Fibroblast of skin of right quadriceps (primary cell): ENCODE measurements around the gene SIPA1L2.

ENCODE experiments used
- DNase-seq: peaks from one replicate; pipeline ENCODE4 v3.0.0-alpha.2; 2013

The SIPA1L2 gene, protein sequence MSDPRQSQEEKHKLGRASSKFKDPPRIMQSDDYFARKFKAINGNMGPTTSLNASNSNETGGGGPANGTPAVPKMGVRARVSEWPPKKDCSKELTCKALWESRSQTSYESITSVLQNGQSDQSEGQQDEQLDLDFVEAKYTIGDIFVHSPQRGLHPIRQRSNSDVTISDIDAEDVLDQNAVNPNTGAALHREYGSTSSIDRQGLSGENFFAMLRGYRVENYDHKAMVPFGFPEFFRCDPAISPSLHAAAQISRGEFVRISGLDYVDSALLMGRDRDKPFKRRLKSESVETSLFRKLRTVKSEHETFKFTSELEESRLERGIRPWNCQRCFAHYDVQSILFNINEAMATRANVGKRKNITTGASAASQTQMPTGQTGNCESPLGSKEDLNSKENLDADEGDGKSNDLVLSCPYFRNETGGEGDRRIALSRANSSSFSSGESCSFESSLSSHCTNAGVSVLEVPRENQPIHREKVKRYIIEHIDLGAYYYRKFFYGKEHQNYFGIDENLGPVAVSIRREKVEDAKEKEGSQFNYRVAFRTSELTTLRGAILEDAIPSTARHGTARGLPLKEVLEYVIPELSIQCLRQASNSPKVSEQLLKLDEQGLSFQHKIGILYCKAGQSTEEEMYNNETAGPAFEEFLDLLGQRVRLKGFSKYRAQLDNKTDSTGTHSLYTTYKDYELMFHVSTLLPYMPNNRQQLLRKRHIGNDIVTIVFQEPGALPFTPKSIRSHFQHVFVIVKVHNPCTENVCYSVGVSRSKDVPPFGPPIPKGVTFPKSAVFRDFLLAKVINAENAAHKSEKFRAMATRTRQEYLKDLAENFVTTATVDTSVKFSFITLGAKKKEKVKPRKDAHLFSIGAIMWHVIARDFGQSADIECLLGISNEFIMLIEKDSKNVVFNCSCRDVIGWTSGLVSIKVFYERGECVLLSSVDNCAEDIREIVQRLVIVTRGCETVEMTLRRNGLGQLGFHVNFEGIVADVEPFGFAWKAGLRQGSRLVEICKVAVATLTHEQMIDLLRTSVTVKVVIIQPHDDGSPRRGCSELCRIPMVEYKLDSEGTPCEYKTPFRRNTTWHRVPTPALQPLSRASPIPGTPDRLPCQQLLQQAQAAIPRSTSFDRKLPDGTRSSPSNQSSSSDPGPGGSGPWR (N-terminal part only)

GRCh38 chr1:232630047-232630893 is at the start of gene SIPA1L2:
Gene SIPA1L2, minus strand, starts transcription at chr1:232630133. Its CDS starts 114,794 bp downstream, at chr1:232515339.
- DNase-seq = peak; percentile 89

DNA sequence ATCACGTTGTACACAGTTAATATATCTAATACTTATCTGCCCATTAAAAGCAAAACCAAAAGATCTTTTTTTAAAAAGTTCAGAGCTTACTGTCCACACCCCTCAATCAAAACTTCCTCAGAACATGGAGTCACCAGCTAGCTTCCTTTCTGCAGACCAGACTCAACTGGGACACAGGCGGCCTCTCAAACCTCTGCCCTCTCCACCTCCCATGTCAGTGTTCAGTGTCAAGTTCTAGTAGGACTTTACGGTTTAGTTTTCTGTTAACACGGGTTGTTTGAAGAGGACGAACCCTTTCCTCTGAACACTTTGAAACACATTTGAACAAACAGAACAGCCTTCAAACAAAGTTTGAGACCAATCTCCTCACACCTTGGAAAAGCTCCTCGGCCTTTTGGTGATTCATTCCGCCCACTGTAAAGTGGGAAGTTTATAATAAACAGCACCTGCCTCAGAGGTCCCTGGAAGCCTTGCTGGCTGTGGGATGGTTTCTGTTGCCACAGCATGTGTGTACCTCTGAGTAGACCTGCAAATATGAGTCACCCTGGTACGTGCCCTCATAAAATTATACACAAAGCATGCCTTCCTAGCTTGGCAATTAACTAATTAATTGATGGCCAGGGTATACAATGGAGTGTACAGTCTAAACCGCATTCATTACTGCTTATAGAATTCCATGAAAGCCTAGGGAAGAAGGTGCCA is 48.4 kb upstream of the SIPA1L2 start:
- DNase-seq = no peak

GRCh38 chr1:232676307-232676706 is 46.4 kb upstream of the SIPA1L2 start:
- DNase-seq = no peak

DNA sequence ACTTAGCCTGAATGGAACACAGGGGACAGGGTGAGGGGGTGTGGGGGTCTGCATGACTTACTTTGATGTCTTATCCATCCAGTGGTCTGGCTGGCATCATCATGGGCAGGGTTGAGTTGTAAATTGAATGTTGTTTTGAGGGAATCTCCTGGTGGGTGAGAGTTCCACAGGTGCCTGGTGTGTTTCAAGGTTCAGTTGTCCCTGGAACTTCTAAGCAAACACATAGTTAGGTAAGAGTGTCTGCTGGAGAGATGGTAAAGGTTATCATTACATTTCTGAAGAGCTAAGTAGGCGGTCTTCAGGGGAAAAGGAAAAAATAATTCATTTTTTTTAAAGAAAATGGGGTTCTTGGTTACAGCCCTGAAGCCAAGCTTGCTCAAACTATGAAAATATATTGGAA is 46.0 kb upstream of the SIPA1L2 start:
- DNase-seq = no peak

GRCh38 chr1:232675260-232675659 is 45.3 kb upstream of the SIPA1L2 start:
- DNase-seq = no peak

DNA sequence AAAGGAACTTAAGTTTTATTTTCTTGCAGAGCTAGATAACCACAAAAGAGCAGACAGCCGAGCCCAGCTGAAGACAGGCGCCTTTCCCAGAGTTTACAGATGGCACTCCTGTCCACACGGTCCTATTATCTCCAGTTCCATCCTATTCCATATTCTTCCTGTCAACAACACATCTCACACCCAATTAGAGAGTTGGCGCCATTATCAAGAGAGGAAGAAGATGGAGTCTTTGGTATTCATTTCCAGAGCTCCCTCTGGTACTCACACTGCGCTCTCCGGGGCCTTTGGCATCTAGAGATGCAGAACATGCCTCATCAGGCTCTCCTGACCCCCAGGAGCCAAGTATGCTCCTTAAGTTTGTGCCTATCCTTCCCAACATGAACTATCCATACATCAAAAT is 43.3 kb upstream of the SIPA1L2 start:
- no peak for DNase-seq

GRCh38 chr1:232669981-232670747 is 40.2 kb upstream of the SIPA1L2 start:
- peak; percentile 57 for DNase-seq

DNA sequence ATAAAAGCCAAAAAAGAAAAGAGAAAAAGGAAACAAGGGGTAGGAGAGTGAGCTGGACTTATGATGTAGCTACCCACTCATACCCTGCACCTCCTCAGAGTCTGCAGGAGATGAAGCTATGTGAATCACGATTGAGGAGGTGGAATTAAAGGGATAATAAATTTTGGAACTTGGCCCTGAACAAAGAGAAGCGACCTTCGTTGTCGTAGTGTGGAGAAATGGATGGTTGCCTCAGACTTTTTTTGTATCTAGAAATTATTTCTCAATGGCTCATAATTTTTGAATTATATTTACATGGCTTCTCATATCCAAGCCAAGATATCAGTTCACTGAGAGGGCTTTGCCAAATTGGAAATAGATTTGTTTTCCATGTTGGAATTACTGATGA is 37.8 kb upstream of the SIPA1L2 start:
- DNase-seq = peak; percentile 27

DNA sequence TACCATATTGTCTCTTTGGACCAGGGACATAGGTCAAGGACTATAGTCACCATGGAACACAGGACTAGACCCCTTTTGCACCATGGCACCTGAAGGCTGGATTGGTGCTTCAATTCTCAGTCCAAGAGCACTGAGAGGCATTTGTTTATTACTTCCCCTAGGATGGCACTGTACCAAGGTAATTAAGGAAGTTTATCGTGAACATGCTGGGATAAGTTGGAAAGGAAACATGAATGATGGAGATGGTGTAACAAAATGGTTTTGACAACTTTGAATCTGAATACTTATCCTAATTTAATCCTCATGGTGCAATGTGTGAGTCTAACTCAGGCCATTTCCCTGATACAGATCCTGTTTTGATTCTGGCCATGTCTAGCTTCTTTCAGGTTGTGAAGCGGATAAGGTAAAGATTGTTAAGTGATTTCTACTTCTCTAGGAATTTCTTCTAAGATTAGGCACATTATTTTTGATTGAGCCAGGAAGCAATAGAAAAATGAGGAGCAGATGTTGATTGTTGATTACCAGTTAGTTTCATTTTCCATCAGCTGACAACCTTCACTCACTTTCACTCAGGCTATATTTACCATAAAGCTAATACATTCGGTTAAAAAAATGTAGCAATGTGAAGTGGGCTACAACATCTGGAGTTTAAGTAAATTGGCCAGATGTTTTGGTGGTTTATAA is 37.3 kb upstream of the SIPA1L2 start:
- peak; percentile 7 for DNase-seq

DNA sequence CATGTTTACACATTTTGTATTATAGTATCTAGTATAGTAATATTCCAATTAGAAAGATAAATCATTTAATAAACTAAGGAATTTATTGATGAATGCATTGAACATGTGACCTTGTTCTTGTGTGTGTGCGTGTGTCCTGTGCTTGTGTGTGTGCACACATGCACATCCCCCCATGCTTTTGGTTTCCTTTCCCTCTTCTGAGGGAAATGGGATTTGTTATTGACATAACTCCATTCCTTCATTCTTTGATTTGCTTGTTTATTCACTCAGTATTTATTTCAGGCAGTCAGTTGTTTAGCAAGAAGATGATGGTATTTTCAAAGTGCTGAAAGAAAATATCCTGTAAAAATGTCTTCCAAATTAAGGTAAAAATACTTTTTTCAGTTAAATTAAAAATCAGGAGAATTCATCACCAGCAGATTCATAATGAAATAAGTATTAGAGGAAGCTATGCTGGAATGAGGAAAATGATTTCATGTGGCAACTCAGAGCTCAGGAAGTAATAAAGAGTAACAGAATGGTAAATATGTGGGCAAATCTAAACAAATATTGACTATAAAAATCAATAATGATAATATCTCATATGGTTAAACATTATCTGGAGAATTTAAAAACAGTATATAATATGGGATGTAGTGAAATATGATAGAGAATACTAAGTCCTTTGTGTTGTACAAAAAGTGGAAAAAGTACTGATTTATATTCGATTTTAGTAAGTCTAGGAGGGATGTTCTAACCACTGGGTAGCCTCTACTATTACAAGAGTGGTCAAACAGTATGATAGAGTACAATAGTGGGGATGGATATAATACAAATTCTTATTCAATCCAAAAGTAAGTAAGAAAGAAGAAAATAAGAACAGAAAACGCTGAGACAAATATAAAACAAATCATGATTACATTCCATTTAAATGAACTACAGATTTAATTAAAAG is 35.2 kb upstream of the SIPA1L2 start:
- DNase-seq = no peak

DNA sequence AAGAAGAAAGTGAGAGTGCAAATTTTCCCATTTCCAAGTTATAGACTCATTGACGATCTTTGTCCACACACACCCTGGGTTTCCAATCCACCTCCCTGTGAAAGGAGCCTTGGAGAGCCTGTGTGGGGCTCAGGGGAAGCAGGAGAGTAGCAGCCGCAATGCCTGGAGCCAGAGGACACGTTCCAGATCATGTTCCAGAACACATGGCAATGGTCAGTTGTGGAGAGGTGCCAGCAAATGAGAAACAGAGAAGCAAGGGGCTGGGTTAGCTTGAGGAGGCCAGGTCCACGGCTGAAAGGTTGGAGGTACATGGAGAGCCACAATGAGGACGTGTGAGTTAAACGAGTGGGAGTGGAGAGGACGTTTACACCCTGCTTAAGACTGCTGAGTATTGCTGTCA is 33.0 kb upstream of the SIPA1L2 start:
- DNase-seq = no peak

DNA sequence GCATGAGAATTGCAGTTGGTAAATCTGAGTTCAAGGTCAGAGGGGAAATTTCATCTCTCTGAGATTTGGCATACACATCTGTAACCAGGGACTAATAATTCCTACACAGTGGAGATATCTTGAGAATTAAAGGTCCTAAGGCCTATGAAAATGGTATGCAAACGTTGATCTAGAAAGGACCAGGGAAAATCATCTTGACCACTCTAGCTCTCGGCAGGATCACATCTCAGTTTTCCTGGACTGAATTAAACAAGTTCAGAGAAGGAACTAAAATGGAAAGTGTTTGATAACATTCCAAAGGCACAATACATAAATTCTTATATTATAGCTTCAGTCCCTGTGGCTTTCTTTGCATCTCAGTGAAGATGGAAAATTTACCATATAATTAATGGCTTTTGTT is 28.5 kb upstream of the SIPA1L2 start:
- DNase-seq = no peak

GRCh38 chr1:232657426-232658005 is 27.6 kb upstream of the SIPA1L2 start:
- peak; percentile 34 for DNase-seq

- no peak for DNase-seq
These were observed 25.8 kb upstream of the SIPA1L2 start for GRCh38 chr1:232655746-232656085.

GRCh38 chr1:232655028-232655745 is 25.3 kb upstream of the SIPA1L2 start:
- DNase-seq = no peak

DNA sequence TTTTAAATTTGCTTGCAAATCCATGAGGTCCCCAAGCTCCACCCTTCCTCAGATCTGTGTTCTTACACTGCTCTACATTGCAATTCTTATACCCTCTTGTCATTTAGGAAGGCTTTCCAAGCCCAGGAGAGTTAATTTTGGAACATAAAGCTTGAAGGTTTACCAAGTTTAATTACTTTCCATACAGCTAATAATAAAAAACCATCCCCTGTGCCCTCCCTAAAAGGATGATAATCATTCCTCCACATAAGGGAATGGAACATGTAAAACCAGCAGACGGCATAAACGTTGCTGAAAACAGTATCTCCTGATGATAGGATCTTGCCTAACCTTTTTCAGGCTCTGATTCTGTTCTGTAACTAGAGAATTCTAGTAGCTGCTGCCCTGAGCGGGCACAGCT is 23.9 kb upstream of the SIPA1L2 start:
- DNase-seq = no peak

- DNase-seq = no peak
These were observed 20.9 kb upstream of the SIPA1L2 start for GRCh38 chr1:232650845-232651244.

- DNase-seq = no peak
These were observed 20.5 kb upstream of the SIPA1L2 start for GRCh38 chr1:232650418-232650817.
